Measurements from ENCODE around the gene SORCS3. TPM values are rescaled to one million over a fixed set of nuclear protein-coding genes. Genes with fewer than 3 reads are reported as not detected.

SORCS3 gene
- total RNA-seq, 2 donors from 2014 or later = 0.68 TPM; not detected in 1

- H3K4me1 ChIP-seq (ENCODE audit: control insufficient read depth, insufficient read depth, low read length) = no peaks in the 10 kb centered on the region
- no peak overlapping the region for H3K4me3 ChIP-seq (ENCODE audit: low read length)
- no peak overlapping the region for H3K27ac ChIP-seq (ENCODE audit: low read depth, low read length)
- H3K9me3 ChIP-seq (ENCODE audit: control insufficient read depth, low read length) = peaks cover 17% of the 10 kb centered on the region
- no peak for TF ChIP-seq CTCF (conservative IDR thresholded peaks at IDR 0.05)
- no peak overlapping the region for H3K9ac ChIP-seq (ENCODE audit: extremely low read depth, low read length, poor library complexity, severe bottlenecking)
- 89 to 95% methylated on average over 5 of the region's 5 CpGs for WGBS, 2 experiments (ENCODE audit: insufficient coverage in 1 of 2, insufficient read length in 1 of 2)
- DNase-seq = no peak
- H3K27me3 ChIP-seq (ENCODE audit: control insufficient read depth, insufficient read depth, low read length, poor library complexity, severe bottlenecking) = peaks cover 14% of the 10 kb centered on the region
- Mint-ChIP-seq H3K27me3 (ENCODE audit: insufficient read depth) (peaks cover 17% of the 10 kb centered on the region), H3K4me1 (no peaks in the 10 kb centered on the region), H3K36me3 (ENCODE audit: low read depth) (no peaks in the 10 kb centered on the region), H3K4me3 (no peak overlapping the region), H3K27ac (no peak overlapping the region), H3K9me3 (peaks cover 6% of the 10 kb centered on the region)
- no peaks in the 10 kb centered on the region for H3K36me3 ChIP-seq (ENCODE audit: control insufficient read depth, insufficient read depth, low read length)
These were observed 190.2 kb downstream of the SORCS3 start for GRCh38 chr10:104831272-104831671.

DNA sequence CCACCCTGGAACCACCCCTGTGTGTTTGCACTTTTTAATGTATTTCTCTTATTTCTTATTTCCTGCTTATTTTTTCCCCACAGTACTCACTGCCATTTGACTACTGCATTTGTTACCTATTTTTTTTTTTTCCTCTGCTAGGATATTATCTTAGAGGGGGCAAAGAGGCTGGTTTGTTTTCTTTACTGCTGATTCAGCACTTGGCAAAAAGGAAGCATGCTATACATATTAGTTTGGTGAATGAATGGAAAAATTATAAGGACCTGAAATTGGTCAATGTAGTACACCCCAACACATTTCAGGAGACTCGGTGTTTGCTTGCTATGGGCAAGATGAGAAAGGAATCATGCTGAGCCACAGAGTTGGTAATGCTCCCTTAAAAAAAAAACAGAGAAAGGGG is 193.5 kb downstream of the SORCS3 start:
- Mint-ChIP-seq H3K27me3 (ENCODE audit: insufficient read depth) (peaks cover 10% of the 10 kb centered on the region), H3K27ac (no peak overlapping the region), H3K4me1 (no peaks in the 10 kb centered on the region), H3K9me3 (no peaks in the 10 kb centered on the region), H3K36me3 (ENCODE audit: low read depth) (no peaks in the 10 kb centered on the region), H3K4me3 (no peak overlapping the region)
- no peaks in the 10 kb centered on the region for H3K9me3 ChIP-seq (ENCODE audit: control insufficient read depth, low read length)
- no peak overlapping the region for H3K9ac ChIP-seq (ENCODE audit: extremely low read depth, low read length, poor library complexity, severe bottlenecking)
- H3K27me3 ChIP-seq (ENCODE audit: control insufficient read depth, insufficient read depth, low read length, poor library complexity, severe bottlenecking) = peaks cover 10% of the 10 kb centered on the region
- no peak for TF ChIP-seq CTCF (conservative IDR thresholded peaks at IDR 0.05)
- no peak overlapping the region for H3K4me3 ChIP-seq (ENCODE audit: low read length)
- WGBS, 2 experiments (ENCODE audit: insufficient coverage in 1 of 2, insufficient read length in 1 of 2) = 71 to 83% methylated on average over 1 of the region's 1 CpG
- no peaks in the 10 kb centered on the region for H3K4me1 ChIP-seq (ENCODE audit: control insufficient read depth, insufficient read depth, low read length)
- no peak for DNase-seq
- no peak overlapping the region for H3K27ac ChIP-seq (ENCODE audit: low read depth, low read length)
- no peaks in the 10 kb centered on the region for H3K36me3 ChIP-seq (ENCODE audit: control insufficient read depth, insufficient read depth, low read length)

DNA sequence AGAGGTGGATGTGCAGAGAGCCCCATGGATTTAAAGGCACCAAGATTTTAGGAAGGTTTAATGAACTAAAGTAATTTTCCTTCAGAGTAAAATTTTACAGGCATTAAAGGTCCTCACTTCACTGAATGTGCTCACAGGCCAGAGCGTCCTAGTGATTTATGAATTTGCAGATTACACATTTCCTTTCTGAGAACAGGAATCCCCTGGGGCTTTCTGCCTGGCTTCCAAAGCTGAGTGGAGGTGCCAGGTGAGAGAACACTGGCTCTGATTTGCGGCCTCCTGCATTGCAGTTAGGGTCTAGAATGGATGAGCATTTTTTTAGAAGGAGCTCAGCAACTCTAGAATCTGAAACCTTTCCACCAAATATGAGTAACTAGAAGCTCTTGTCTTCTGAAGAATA is 194.3 kb downstream of the SORCS3 start:
- Mint-ChIP-seq H3K27me3 (ENCODE audit: insufficient read depth) (peaks cover 15% of the 10 kb centered on the region), H3K4me3 (no peak overlapping the region), H3K27ac (no peak overlapping the region), H3K4me1 (no peaks in the 10 kb centered on the region), H3K36me3 (ENCODE audit: low read depth) (no peaks in the 10 kb centered on the region), H3K9me3 (no peaks in the 10 kb centered on the region)
- Histone ChIP-seq H3K27ac (ENCODE audit: low read depth, low read length) (no peak overlapping the region), H3K4me1 (ENCODE audit: control insufficient read depth, insufficient read depth, low read length) (no peaks in the 10 kb centered on the region), H3K4me3 (ENCODE audit: low read length) (no peak overlapping the region), H3K36me3 (ENCODE audit: control insufficient read depth, insufficient read depth, low read length) (no peaks in the 10 kb centered on the region), H3K27me3 (ENCODE audit: control insufficient read depth, insufficient read depth, low read length, poor library complexity, severe bottlenecking) (peaks cover 18% of the 10 kb centered on the region), H3K9ac (ENCODE audit: extremely low read depth, low read length, poor library complexity, severe bottlenecking) (no peak overlapping the region), H3K9me3 (ENCODE audit: control insufficient read depth, low read length) (no peaks in the 10 kb centered on the region)
- no peak for DNase-seq
- no peak for TF ChIP-seq CTCF (conservative IDR thresholded peaks at IDR 0.05)
- 93 to 100% methylated on average over 2 of the region's 2 CpGs for WGBS, 2 experiments (ENCODE audit: insufficient coverage in 1 of 2, insufficient read length in 1 of 2)

All from endodermal cell (in vitro differentiated cells).